ENCODE data around the gene SEMA3E. TPM values are rescaled to one million over a fixed set of nuclear protein-coding genes. Genes with fewer than 3 reads are reported as not detected.
"Not testable (repeated sequence)": the region's sequence is repeated elsewhere in the genome, so short reads cannot be mapped to it uniquely, and the experiment has no call there.

Gene SEMA3E
- total RNA-seq, 1 donor from 2014 or later: not detected

DNA sequence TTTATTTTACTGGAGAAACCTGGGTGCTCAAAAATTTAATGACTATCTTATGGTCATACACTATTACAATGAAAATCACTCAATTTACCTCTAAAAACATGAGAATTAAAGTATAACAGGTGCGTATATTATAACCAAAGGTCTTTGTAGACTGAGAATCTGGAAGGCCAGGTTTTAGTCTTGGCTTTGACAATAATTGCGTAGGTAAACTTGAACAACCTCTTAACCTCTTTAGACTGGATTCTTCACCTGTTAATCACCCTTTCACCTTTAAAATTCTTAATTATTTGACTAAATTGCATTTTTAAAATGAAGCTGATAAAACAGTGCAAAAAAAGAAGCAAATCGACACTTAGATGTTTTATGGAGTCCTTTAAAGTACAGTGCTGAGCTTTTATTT is 156.1 kb downstream of the SEMA3E start:
- intact Hi-C loops (cut with micrococcal nuclease): no loop called here

DNA sequence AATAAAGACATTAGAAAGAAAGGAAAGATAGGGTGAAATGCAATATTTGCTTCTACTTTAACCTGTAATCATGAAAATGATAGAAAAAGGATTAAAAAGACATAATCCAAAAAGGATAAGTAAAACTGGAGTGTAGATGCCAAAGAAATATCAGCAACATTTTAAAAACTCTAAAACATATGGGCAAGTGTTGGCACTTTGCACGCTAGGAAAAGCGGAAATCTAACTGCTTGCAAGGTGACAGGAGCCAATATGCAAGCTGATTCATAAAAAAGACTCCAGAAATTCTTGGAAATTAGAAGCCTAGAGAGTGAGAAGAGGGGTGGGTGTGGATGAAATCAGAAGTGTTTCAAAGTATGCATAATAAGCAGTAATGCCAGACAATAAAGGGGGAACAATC is 161.1 kb downstream of the SEMA3E start:
- intact Hi-C loops (cut with micrococcal nuclease): no loop called here

DNA sequence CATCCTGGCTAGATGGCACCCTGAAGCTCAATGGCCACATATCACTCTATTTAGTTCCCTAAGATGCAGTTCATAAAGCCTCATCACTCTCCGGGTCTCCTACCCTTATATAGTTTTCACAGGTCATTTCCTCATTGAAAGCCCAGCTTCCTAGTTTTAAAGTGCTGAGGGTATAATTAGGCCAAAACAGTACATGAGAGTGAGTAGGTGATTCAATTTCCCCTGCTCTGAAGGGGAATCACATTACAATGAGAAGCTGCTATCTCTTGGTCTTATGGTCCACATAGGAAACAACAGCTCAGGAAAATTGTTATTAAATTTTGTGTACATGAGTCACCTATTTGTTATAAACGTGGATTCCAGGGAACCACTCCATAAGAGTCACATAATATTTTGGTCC is 162.0 kb downstream of the SEMA3E start:
- intact Hi-C loops (cut with micrococcal nuclease): no loop called here

DNA sequence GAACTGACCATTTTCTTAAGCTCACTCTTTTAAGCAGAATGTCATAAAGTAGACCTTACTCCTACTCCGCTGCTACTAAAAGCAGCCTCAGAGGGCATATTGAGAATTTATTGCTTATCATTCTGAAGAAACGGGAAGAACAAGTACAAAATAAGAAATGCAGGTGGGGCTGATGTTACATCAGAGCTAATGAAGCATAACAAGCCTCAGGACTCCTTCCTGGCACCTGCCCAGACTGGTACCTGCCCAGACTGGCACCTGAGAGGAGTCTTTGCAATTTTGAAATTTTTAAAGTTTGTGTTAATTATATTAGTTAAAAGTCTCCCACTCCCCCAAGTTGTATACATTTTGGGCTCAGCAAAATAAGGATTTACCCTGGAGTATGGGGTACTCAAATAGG is 162.4 kb downstream of the SEMA3E start:
- intact Hi-C loops (cut with micrococcal nuclease): no loop called here

DNA sequence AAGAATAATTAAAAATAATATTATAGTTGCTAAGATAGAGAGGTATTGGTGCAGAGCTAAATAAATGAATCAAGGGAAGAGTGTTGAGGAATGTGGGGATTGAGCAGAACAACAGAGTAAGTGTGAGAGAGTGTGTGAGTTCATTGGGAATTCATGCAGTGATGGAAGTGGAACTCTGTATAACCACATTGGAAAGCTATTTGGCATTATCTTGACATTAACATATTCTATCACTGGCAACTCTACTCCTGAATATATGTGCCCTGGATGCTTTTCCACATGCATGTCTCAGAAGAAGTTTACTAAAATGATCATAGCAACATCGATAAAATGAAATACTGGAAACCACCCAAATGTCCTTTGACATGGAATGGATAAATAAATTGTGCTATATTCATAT is 164.1 kb downstream of the SEMA3E start:
- intact Hi-C loops (cut with micrococcal nuclease): no loop called here

DNA sequence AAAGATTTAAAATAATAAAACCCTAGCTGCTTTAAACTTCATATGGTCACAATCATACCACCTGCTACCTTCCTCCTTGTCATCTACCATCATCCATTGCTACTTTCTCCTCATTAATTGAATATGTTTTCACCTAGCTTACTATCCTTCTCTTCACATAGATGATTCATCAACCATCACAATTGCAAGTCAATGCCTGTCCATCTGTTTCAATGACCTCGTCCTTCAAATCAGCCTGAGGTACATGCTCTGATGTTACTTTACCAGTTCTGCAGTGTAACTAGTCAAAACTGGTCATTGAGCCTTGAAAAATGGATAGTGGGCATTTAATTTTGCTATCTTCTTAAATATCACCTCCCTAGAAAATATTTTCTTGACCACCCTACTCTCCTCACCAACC is 164.7 kb downstream of the SEMA3E start:
- intact Hi-C loops (cut with micrococcal nuclease): no loop called here

DNA sequence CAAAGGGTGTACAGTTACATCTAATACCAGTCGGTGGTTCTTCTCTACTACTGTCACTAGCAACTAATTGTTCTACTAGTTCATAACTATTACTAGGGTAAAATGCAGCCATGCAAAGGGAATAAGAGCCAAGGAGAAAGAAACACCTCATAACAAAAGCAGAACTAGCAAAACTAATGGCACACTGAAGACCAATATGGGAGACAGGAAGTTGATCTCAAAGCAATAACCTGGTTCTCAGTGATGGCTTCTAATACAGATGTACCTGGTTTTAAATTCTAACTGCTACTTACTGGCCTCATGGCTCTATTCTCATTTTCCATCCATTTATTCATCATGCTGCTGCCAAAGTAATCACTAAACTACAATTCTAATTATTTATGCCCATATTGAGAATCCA is 170.3 kb downstream of the SEMA3E start:
- intact Hi-C loops (cut with micrococcal nuclease): no loop called here

DNA sequence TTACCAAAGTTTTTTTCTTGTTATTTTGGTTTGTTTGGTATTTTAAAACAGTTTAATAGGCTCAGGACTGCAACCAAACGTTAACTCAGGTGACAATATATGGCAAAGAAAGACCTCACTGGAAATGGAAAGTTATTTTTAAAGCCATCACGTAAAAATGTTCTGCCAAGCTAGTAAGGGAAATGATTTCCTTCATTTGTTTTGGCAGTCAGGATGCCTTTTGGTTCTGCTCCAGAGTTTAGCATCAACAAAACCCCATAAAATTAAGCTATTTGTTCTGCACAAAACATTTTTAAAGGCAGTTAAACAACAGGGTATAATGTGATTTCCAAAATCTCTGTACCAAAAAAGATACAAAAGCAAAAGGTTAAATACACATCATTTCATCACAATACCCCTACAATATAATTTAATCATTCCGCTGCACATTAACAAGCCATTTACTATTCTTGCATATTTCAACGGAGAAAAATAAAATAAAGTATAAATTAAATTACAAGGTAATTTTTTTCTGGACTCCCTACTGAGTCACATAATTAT is 172.4 kb downstream of the SEMA3E start:
- intact Hi-C loops (cut with micrococcal nuclease): no loop called here

DNA sequence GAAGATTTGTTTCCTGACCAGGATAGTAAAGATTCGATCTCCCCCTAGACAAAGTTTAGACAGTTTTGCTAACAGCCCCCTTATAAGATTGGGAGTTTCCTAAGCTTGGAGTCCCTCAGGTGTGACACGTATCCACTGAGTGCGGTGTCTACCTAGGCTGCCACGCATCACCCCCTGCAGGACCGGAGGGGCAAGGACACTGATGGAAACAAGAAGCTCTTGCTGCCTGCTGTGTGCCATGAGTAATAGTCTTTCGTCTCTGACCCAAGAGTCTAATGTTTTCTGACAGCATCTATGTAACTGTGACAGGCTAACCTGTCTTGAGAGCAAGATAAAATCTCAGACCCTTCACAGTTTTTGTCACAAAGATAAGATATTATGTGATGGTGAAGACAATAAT is 173.5 kb downstream of the SEMA3E start:
- intact Hi-C loops (cut with micrococcal nuclease): no loop called here

DNA sequence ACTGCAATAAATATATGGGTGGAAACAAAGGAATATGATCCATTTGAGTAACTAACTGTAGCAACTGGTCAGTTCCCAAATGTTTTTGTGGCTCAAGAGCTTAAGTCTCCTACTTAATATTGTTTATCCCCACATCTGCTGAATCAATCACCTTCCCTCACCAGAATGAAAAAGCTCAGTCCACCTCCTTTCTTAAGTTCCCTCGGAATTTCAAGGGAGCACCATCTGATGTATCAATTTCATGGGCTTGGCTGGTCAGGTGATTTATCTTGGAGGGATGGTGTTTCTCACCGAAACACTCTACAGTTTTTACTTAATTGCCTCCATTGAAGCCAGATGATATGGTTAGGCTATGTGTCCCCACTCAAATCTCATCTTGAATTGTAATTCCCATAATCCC is 176.6 kb downstream of the SEMA3E start:
- intact Hi-C loops (cut with micrococcal nuclease): no loop called here

DNA sequence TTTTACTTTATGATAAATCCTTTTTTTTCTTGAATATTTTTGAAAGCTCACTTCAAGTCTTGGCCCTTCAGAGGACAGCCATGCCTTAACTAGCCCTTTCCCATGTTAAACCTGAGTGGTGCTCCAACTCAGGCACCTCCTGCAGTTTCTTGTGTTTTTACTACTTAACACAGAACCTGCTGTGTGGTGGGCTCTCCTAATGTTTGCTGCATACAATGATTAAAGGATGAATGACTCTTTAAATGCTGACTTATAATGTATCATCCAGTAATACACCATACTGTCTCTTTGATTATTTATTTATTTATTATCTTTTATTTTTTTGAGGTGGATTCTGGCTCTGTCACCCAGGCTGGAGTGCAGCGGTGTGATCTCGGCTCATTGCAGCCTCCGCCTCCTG is 179.4 kb downstream of the SEMA3E start:
- intact Hi-C loops (cut with micrococcal nuclease): no loop called here

DNA sequence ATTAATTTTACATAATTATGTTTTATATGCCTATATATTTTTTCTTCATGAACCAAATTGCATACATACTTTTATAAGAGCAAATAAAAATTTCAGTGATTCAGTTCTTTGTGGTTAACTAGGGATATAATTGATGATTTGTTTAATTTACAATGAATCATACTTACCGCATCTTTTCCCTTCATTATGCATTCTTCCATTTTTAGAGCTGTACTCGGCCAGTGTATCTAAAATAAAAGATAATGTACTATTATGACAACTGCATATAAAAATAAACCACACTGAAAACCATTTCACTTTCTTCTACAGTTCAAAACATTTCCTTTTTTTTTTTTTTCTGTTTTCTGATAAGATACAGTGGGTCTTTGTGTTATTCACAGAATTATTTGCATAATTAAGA is 179.9 kb downstream of the SEMA3E start:
- intact Hi-C loops (cut with micrococcal nuclease): no loop called here

DNA sequence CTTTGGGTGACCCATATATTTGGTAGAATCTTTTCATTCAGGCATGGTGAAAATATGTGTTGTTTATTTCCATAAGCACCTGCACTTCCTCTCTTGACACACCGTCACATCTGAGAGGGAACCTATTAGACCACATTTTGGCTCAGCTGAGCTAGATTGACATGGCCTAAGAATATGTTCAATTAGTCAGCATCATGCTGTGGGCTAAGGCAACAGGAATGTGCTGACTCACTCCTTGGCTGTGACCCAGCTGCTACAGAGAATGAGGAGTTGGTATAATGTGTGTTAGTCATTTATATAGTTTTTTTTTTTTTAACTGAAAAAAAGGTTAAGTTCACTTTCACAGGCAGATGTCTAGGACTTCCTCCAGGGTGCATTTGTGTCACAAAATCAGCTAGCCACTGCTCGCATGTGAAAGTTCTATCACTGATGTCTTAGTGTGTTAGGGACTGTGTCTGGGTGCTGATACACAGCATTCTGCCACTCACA is 180.6 kb downstream of the SEMA3E start:
- intact Hi-C loops (cut with micrococcal nuclease): no loop called here

DNA sequence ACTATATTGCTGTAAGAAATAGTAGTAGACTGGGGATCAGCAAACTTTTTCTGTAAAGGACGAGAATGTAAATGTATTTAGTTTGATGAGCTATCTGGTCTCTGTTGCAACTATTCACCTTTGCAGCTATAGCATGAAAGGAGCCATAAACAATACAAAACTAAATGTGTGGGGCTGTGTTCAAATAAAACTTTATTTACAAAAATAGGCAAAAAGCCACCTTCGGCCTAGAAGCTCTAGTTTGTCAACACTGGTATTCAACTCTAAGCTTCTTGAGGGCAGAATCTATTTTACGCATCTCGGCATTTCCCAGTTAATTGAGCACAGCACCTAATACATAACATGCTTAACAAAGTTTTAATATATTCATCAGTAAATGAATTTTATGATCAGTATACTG is 181.4 kb downstream of the SEMA3E start:
- intact Hi-C loops (cut with micrococcal nuclease): no loop called here

DNA sequence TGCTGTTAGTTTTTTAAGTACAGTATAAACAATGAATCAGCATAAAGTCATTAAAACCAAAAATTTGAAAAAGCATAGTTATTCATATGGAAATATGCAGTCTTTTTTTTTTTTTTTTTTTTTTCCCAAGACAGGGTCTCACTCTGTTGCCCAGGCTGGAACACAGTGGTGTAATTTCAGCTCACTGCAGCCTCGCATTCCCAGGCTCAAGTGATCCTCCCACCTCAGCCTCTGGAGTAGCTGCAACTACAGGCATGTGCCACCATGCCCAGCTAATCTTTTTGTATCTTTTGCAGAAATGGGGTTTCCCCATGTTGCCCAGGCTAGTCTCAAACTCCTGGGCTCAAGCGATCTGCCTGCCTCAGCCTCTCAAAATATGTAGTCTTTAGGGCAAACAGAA is 182.0 kb downstream of the SEMA3E start:
- intact Hi-C loops (cut with micrococcal nuclease): no loop called here

DNA sequence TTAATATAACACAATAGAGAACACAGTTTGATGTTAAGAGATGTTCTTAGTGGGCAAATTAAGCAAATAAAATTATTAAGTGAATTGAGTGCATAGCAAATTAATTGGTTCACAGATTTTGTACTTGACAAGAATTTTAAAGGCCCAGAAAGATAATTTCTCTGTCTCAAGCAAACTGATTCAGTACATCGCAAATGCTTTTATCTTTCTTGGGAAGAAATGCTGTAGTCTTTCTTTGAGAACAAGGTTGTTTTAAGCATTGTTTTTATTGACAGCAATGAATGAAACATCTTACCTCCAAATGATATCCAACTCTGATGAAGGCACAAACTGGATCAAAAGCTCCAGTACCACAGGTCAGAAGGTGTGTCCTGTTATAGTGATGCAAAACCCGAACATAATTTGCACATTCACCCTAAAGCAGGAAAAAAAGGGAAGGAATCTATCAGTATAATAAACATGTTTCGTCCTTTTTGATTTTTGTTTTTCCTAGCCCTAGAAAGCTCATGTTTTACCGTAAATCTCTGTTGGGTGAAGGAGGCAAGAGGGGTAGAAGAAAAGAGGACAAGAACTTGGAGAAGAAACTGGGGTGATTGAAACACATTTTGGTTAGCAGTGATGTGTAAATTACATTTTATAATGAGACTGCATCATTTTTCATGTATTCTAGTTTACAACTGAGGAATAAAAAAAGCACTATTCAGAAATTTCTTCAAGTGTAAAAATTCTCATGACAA is 182.6 kb downstream of the SEMA3E start:
- intact Hi-C loops (cut with micrococcal nuclease): no loop called here

DNA sequence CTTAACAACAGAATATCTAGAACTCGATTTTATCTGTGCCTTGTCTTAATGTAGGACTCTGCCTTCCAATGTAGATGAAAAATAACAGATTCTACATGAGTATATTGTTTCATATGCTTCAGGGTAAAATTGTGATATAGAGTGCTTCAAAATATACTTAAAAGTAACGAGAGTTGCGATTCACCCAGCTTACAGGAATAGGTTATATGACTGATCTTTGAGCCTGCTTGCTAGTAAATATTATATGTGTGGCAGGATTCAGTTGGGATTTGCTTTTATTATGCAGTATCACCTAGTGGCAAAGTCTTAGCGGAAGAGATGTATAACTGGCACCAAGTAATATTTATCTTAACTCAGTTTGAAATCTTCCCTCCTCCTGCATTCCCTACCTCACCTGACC is 183.3 kb downstream of the SEMA3E start:
- intact Hi-C loops (cut with micrococcal nuclease): no loop called here

DNA sequence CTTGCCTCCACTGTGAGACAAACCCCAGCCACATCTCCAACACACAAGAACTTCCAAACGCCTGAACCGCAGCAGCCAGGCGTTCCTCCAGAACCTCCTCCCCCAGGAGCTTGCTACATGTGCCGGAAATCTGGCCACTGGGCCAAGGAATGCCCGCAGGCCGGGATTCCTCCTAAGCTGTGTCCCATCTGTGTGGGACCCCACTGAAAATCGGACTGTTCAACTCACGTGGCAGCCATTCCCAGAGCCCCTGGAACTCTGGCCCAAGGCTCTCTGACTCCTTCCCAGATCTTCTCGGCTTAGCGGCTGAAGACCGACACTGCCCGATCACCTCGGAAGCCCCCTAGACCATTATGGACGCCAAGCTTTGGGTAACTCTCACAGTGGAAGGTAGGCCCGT is 187.1 kb downstream of the SEMA3E start:
- intact Hi-C loops (cut with micrococcal nuclease): not testable (repeated sequence)

DNA sequence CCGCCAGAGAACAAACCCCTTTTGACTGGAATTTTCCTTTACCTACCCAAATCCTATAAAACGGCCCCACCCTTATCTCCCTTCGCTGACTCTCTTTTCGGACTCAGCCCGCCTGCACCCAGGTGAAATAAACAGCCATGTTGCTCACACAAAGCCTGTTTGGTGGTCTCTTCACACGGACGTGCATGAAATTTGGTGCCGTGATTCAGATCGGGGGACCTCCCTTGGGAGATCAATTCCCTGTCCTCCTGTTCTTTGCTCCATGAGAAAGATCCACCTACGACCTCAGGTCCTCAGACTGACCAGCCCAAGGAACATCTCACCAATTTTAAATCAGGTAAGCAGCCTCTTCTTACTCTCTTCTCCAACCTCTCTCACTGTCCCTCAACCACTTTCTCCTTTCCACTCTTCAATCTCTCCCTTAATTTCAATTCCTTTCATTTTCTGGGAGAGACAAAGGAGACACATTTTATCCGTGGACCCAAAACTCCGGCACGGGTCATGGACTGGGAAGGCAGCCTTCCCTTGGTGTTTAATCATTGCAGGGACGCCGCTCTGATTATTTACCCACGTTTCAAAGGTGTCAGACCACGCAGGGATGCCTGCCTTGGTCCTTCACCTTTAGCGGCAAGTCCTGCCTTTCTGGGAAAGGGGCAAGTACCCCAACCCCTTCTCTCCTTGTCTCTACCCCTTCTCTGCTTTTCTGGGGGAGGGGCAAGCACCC is 188.8 kb downstream of the SEMA3E start:
- intact Hi-C loops (cut with micrococcal nuclease): not testable (repeated sequence)

DNA sequence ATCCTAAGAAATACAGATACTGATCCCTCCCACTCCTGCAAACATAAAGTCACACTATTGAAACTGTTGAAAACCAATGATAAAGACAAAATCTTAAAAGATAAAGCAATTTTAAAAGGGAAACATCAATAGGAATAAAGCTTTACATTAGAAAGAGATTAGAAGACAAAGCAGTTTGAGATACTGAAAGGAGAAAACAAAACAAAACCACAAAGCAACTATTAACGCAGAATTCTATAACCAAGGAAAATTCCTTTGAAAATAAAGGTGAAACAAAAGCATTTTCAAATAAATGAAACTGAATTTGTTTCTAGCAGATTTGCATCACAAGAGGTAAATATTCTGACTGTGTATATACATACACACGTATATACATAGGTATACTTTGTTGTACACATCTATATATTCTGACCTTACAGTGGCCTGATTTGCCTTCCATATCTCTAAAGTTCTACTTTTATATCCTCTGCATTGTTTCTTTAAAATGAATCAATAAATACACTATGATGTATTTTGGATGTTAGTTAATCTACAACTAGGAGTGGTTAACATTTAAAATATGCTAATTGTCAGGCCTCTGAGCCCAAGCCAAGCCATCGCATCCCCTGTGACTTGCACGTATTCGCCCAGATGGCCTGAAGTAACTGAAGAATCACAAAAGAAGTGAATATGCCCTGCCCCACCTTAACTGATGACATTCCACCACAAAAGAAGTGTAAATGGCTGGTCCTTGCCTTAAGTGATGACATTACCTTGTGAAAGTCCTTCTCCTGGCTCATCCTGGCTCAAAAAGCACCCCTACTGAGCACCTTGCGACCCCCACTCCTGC is 189.6 kb downstream of the SEMA3E start:
- intact Hi-C loops (cut with micrococcal nuclease): not testable (repeated sequence)

DNA sequence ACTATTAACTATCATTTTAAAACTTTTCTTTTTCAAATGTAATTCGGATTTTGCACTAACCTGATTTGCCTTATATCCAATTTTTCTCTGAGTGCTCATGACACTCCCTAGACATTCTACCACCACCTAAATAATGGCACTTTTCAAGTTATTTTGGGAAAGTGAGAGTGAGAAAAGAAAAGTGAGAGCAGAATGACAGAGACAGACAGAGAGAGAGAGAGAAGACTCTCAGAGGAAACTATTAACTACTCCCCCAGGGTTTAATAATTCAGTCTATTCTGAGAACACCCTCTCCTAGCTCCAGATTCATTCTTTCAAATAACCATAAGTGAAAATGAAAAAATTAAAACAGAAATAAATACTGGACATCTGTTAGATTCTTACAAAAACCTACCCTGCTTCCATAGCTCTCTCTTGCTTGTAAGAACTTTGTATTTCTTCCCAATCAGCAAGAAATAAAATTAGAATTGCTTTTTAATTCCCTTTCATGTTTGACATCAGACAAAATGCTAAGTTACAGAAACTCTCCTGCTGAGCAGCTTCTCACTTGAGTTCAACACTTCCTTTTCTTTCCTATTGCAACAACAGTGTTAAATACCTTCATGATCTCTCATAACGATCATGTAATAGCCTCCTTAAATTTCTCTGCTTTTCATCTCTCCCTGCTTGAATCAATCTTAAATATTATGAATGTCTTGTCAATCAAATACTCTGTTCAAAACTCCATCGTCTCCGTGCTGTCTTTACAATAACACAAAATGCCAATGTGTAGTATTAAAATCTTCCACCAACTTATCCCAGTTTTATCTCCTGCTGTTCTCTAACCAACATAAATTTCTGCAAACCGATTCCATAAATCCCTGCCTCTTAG is 191.7 kb downstream of the SEMA3E start:
- intact Hi-C loops (cut with micrococcal nuclease): no loop called here

All from T-helper 1 cell treated with Interleukin-12 subunit alpha and Interleukin-12 subunit beta and Interleukin-4 antibody, amounts not matched to agents 30 ng/mL and 1 ng/mL, for 36 hours (primary cell).